ENCODE data around the gene TSPYL6. TPM values are rescaled to one million over a fixed set of nuclear protein-coding genes. Genes with fewer than 3 reads are reported as not detected.

The TSPYL6 gene
- total RNA-seq, 4 donors from 2014 or later, result 0.18 TPM; not detected in 3

- intact Hi-C loops (cut with DNase I; ENCODE audit: low total_unique reads), result no loop called here
- TF ChIP-seq POLR2A (IDR thresholded peaks at IDR 0.05), result no peak
- TF ChIP-seq CTCF (IDR thresholded peaks at IDR 0.05), result no peak
- Histone ChIP-seq H3K27me3 (no peaks in the 10 kb centered on the region), H3K4me3 (no peak overlapping the region), H3K4me1 (no peaks in the 10 kb centered on the region), H3K36me3 (no peaks in the 10 kb centered on the region), H3K27ac (no peak overlapping the region), H3K9me3 (no peaks in the 10 kb centered on the region)
- no peak for DNase-seq
Observed at GRCh38 chr2:54233832-54234649, 22.0 kb downstream of the TSPYL6 start.

GRCh38 chr2:54228945-54229344 is 27.1 kb downstream of the TSPYL6 start:
- TF ChIP-seq POLR2A (IDR thresholded peaks at IDR 0.05), result no peak
- no peak for TF ChIP-seq CTCF (IDR thresholded peaks at IDR 0.05)

GRCh38 chr2:54227798-54228197 is 28.2 kb downstream of the TSPYL6 start:
- intact Hi-C loops (cut with DNase I; ENCODE audit: low total_unique reads), result no loop called here
- TF ChIP-seq POLR2A (IDR thresholded peaks at IDR 0.05) (no peak), CTCF (IDR thresholded peaks at IDR 0.05) (no peak)

More at GRCh38 chr2:54228945-54229344, 27.1 kb downstream of the TSPYL6 start:
- Histone ChIP-seq H3K27me3 (no peaks in the 10 kb centered on the region), H3K27ac (no peak overlapping the region), H3K4me1 (no peaks in the 10 kb centered on the region), H3K36me3 (no peaks in the 10 kb centered on the region), H3K9me3 (no peaks in the 10 kb centered on the region), H3K4me3 (no peak overlapping the region)
- intact Hi-C loops (cut with DNase I; ENCODE audit: low total_unique reads), result no loop called here
- DNase-seq, result no peak

GRCh38 chr2:54226260-54226659 is 29.8 kb downstream of the TSPYL6 start:
- intact Hi-C loops (cut with DNase I; ENCODE audit: low total_unique reads), result no loop called here
- no peak overlapping the region for H3K27ac ChIP-seq
- no peaks in the 10 kb centered on the region for H3K36me3 ChIP-seq
- no peaks in the 10 kb centered on the region for H3K27me3 ChIP-seq
- no peak for DNase-seq
- TF ChIP-seq CTCF (IDR thresholded peaks at IDR 0.05) (no peak), POLR2A (IDR thresholded peaks at IDR 0.05) (no peak)
- no peaks in the 10 kb centered on the region for H3K9me3 ChIP-seq
- no peak overlapping the region for H3K4me3 ChIP-seq
- no peaks in the 10 kb centered on the region for H3K4me1 ChIP-seq

More at GRCh38 chr2:54227798-54228197, 28.2 kb downstream of the TSPYL6 start:
- H3K4me3 ChIP-seq, result no peak overlapping the region
- H3K9me3 ChIP-seq, result no peaks in the 10 kb centered on the region
- no peak for DNase-seq
- no peak overlapping the region for H3K27ac ChIP-seq
- H3K4me1 ChIP-seq, result no peaks in the 10 kb centered on the region
- no peaks in the 10 kb centered on the region for H3K36me3 ChIP-seq
- no peaks in the 10 kb centered on the region for H3K27me3 ChIP-seq

- no peak overlapping the region for H3K4me3 ChIP-seq
- no peak for DNase-seq
- H3K9me3 ChIP-seq, result no peaks in the 10 kb centered on the region
- H3K27me3 ChIP-seq, result no peaks in the 10 kb centered on the region
- no peaks in the 10 kb centered on the region for H3K4me1 ChIP-seq
- H3K27ac ChIP-seq, result no peak overlapping the region
- H3K36me3 ChIP-seq, result peaks cover 0 to 2% of the 10 kb centered on the region in 2 donors
- TF ChIP-seq CTCF (IDR thresholded peaks at IDR 0.05), result no peak
- TF ChIP-seq POLR2A (IDR thresholded peaks at IDR 0.05), result no peak
- intact Hi-C loops (cut with DNase I; ENCODE audit: low total_unique reads), result no loop called here
Observed at GRCh38 chr2:54224997-54225396, 31.0 kb downstream of the TSPYL6 start.

All from uterus (tissue), 4 donors.